Measurements from ENCODE around the gene MRPS24.
A peak's percentile ranks its signal among the peaks of the same experiment; 100 is the strongest.

Gene MRPS24

GRCh38 chr7:43878867-43879266 lies 9.6 kb upstream of the MRPS24 start:
- FAIRE-seq (no peak), DNase-seq (ENCODE audit: insufficient read length, low spot score) (no peak)
- no peak for TF ChIP-seq TAF1 (IDR thresholded peaks at IDR 0.05; ENCODE audit: low read depth, low read length)
- TF ChIP-seq POLR2AphosphoS5 (IDR thresholded peaks at IDR 0.05; ENCODE audit: low read depth, low read length) = no peak
- no peak for TF ChIP-seq SPI1 (IDR thresholded peaks at IDR 0.05; ENCODE audit: low read depth, low read length)
- no peak for TF ChIP-seq POU2F2 (IDR thresholded peaks at IDR 0.05; ENCODE audit: low read depth, low read length)
- TF ChIP-seq POLR2A (IDR thresholded peaks at IDR 0.05; ENCODE audit: low read depth, low read length) = no peak
- no peak for TF ChIP-seq PAX5 (IDR thresholded peaks at IDR 0.05; ENCODE audit: insufficient read depth, low read length, severe bottlenecking)

DNA sequence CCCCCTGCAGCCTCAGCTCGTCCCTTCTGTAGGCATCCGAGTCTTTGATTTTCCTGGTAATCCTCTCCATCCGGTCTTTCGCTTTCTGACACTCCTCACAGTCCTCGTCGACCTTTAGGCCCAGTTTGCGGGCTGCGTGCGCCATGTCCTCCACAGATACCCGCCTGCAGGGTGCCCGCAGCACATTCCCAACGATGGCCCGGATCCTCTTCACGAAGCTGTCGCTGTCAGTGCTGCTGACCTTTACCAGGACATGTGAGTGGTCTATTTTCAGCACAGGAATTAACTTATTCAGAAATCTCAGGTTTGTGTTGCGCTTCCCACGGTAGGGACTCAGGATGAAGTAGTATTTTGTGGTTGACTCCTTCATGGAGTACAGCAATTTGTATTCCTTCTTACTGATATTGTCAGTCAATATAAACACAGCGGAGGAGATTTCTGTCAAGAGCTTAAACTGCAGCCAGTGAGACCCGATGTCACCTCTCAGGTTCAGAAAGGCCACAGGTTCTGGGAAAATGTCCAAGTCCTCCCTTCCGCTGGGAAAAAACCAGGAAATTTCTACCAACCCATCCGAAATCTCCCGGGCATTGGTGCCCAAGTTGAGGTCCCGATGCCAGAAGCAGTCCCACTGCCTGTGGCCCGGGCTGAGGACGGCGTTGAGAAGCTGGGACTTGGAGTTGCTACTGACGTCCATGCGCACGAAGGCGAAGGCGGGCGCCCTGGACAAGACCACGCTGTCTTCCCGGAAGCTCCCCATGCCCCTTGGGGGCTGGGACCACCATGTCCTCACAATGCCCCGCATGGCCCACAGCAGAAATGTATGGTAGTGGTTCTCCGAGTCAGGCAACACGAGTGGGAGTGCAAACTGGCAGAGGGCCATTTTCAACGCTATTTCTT lies 8.9 kb upstream of the MRPS24 start:
- DNase-seq (ENCODE audit: insufficient read length, low spot score) (no peak), FAIRE-seq (no peak)
- TF ChIP-seq SPI1 (IDR thresholded peaks at IDR 0.05; ENCODE audit: low read depth, low read length) = no peak
- no peak for TF ChIP-seq POU2F2 (IDR thresholded peaks at IDR 0.05; ENCODE audit: low read depth, low read length)
- no peak for TF ChIP-seq PAX5 (IDR thresholded peaks at IDR 0.05; ENCODE audit: insufficient read depth, low read length, severe bottlenecking)
- no peak for TF ChIP-seq TAF1 (IDR thresholded peaks at IDR 0.05; ENCODE audit: low read depth, low read length)
- no peak for TF ChIP-seq POLR2A (IDR thresholded peaks at IDR 0.05; ENCODE audit: low read depth, low read length)
- no peak for TF ChIP-seq POLR2AphosphoS5 (IDR thresholded peaks at IDR 0.05; ENCODE audit: low read depth, low read length)

- no peak for DNase-seq (ENCODE audit: insufficient read length, low spot score)
- no peak for FAIRE-seq
- TF ChIP-seq PAX5 (IDR thresholded peaks at IDR 0.05; ENCODE audit: insufficient read depth, low read length, severe bottlenecking) = no peak
- no peak for TF ChIP-seq SPI1 (IDR thresholded peaks at IDR 0.05; ENCODE audit: low read depth, low read length)
- no peak for TF ChIP-seq POLR2A (IDR thresholded peaks at IDR 0.05; ENCODE audit: low read depth, low read length)
- TF ChIP-seq POLR2AphosphoS5 (IDR thresholded peaks at IDR 0.05; ENCODE audit: low read depth, low read length) = no peak
- TF ChIP-seq POU2F2 (IDR thresholded peaks at IDR 0.05; ENCODE audit: low read depth, low read length) = no peak
- no peak for TF ChIP-seq TAF1 (IDR thresholded peaks at IDR 0.05; ENCODE audit: low read depth, low read length)
Measured at GRCh38 chr7:43876976-43877745, 7.8 kb upstream of the MRPS24 start.

DNA sequence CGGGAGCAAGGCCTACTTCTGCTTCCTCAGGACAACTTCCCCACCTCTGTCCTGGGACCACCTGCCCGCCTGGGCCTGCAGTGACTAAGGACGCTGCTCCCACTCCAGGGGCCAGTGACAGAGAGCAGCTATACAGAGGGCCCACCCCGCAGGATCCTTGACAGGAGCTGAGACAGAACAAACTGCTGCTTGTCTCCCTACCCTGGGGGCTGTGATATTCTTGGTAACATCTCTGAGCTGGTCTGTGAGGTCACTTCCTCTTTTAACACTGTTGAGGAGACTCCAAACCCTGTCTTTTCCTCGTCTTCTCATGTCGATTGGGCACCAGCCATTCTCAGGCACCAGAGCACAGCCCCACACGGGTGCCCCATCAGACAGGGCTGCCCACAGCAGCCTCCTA lies 6.9 kb upstream of the MRPS24 start:
- no peak for DNase-seq (ENCODE audit: insufficient read length, low spot score)
- no peak for FAIRE-seq
- TF ChIP-seq POU2F2 (IDR thresholded peaks at IDR 0.05; ENCODE audit: low read depth, low read length) = no peak
- TF ChIP-seq POLR2AphosphoS5 (IDR thresholded peaks at IDR 0.05; ENCODE audit: low read depth, low read length) = no peak
- TF ChIP-seq POLR2A (IDR thresholded peaks at IDR 0.05; ENCODE audit: low read depth, low read length) = no peak
- no peak for TF ChIP-seq TAF1 (IDR thresholded peaks at IDR 0.05; ENCODE audit: low read depth, low read length)
- no peak for TF ChIP-seq PAX5 (IDR thresholded peaks at IDR 0.05; ENCODE audit: insufficient read depth, low read length, severe bottlenecking)
- peak; percentile 87 for TF ChIP-seq SPI1 (IDR thresholded peaks at IDR 0.05; ENCODE audit: low read depth, low read length)

GRCh38 chr7:43873300-43873699 lies 4.0 kb upstream of the MRPS24 start:
- DNase-seq (ENCODE audit: insufficient read length, low spot score) (no peak), FAIRE-seq (no peak)
- TF ChIP-seq POLR2AphosphoS5 (IDR thresholded peaks at IDR 0.05; ENCODE audit: low read depth, low read length) (no peak), PAX5 (IDR thresholded peaks at IDR 0.05; ENCODE audit: insufficient read depth, low read length, severe bottlenecking) (no peak), SPI1 (IDR thresholded peaks at IDR 0.05; ENCODE audit: low read depth, low read length) (no peak), TAF1 (IDR thresholded peaks at IDR 0.05; ENCODE audit: low read depth, low read length) (no peak), POLR2A (IDR thresholded peaks at IDR 0.05; ENCODE audit: low read depth, low read length) (no peak), POU2F2 (IDR thresholded peaks at IDR 0.05; ENCODE audit: low read depth, low read length) (no peak)

GRCh38 chr7:43872406-43873110 lies 3.2 kb upstream of the MRPS24 start:
- DNase-seq (ENCODE audit: insufficient read length, low spot score) (no peak), FAIRE-seq (no peak)
- TF ChIP-seq POLR2A (IDR thresholded peaks at IDR 0.05; ENCODE audit: low read depth, low read length) = no peak
- TF ChIP-seq POLR2AphosphoS5 (IDR thresholded peaks at IDR 0.05; ENCODE audit: low read depth, low read length) = no peak
- TF ChIP-seq PAX5 (IDR thresholded peaks at IDR 0.05; ENCODE audit: insufficient read depth, low read length, severe bottlenecking) = no peak
- no peak for TF ChIP-seq SPI1 (IDR thresholded peaks at IDR 0.05; ENCODE audit: low read depth, low read length)
- TF ChIP-seq TAF1 (IDR thresholded peaks at IDR 0.05; ENCODE audit: low read depth, low read length) = no peak
- no peak for TF ChIP-seq POU2F2 (IDR thresholded peaks at IDR 0.05; ENCODE audit: low read depth, low read length)

GRCh38 chr7:43871064-43871463 lies 1.7 kb upstream of the MRPS24 start:
- FAIRE-seq (no peak), DNase-seq (ENCODE audit: insufficient read length, low spot score) (no peak)
- TF ChIP-seq POU2F2 (IDR thresholded peaks at IDR 0.05; ENCODE audit: low read depth, low read length) = no peak
- no peak for TF ChIP-seq SPI1 (IDR thresholded peaks at IDR 0.05; ENCODE audit: low read depth, low read length)
- no peak for TF ChIP-seq PAX5 (IDR thresholded peaks at IDR 0.05; ENCODE audit: insufficient read depth, low read length, severe bottlenecking)
- TF ChIP-seq POLR2AphosphoS5 (IDR thresholded peaks at IDR 0.05; ENCODE audit: low read depth, low read length) = no peak
- no peak for TF ChIP-seq TAF1 (IDR thresholded peaks at IDR 0.05; ENCODE audit: low read depth, low read length)
- no peak for TF ChIP-seq POLR2A (IDR thresholded peaks at IDR 0.05; ENCODE audit: low read depth, low read length)

DNA sequence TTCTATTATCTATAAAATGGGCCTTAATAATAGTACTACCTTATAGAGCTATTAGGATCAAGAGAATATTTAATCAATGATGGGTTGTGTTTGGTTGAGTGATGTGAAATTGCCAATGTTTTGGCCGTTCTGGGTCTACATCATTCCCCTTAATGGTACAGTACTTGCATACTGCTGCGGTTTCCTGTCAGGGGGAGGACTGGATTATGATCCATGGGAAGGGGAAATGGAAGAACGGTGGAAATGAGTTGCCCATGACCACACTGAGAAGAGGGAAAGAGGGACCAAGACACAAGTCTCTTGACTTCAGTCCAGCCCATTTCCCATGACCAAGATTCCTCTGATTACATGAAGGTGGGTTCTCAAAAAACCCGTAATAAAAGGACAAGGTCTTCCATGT lies 999 bp upstream of the MRPS24 start:
- FAIRE-seq = no peak
- TF ChIP-seq POLR2A (IDR thresholded peaks at IDR 0.05; ENCODE audit: low read depth, low read length) = no peak
- no peak for TF ChIP-seq PAX5 (IDR thresholded peaks at IDR 0.05; ENCODE audit: insufficient read depth, low read length, severe bottlenecking)
- no peak for TF ChIP-seq TAF1 (IDR thresholded peaks at IDR 0.05; ENCODE audit: low read depth, low read length)
- TF ChIP-seq POU2F2 (IDR thresholded peaks at IDR 0.05; ENCODE audit: low read depth, low read length) = no peak
- no peak for TF ChIP-seq POLR2AphosphoS5 (IDR thresholded peaks at IDR 0.05; ENCODE audit: low read depth, low read length)
- no peak for TF ChIP-seq SPI1 (IDR thresholded peaks at IDR 0.05; ENCODE audit: low read depth, low read length)

More for the DNA sequence above, 999 bp upstream of the MRPS24 start:
- DNase-seq (ENCODE audit: insufficient read length, low spot score) = no peak
